Endothelial cell (in vitro differentiated cells): Measurements from ENCODE around the gene LRIT3. TPM values are rescaled to one million over a fixed set of nuclear protein-coding genes. Genes with fewer than 3 reads are reported as not detected.

ENCODE experiments used
- DNase-seq: peaks from one replicate; pipeline ENCODE4 v3.0.0; 2021; ENCODE audit warnings: low spot score
- H3K27ac Mint-ChIP-seq: one replicate; pipeline ENCODE4 v1.8.0; 2021; ENCODE audit warnings: mixed read lengths, inconsistent platforms; ENCODE audit not compliant: unreplicated experiment
- H3K27me3 Mint-ChIP-seq: one replicate; pipeline ENCODE4 v1.8.0; 2021; ENCODE audit warnings: mild to moderate bottlenecking, moderate library complexity, mixed read lengths, inconsistent platforms; ENCODE audit not compliant: unreplicated experiment
- H3K36me3 Mint-ChIP-seq: one replicate; pipeline ENCODE4 v1.8.0; 2021; ENCODE audit warnings: mild to moderate bottlenecking, low read depth, mixed read lengths, inconsistent platforms; ENCODE audit not compliant: unreplicated experiment
- H3K4me1 Mint-ChIP-seq: one replicate; pipeline ENCODE4 v1.8.0; 2021; ENCODE audit warnings: mild to moderate bottlenecking, mixed read lengths, inconsistent platforms; ENCODE audit not compliant: unreplicated experiment
- H3K4me3 Mint-ChIP-seq: one replicate; pipeline ENCODE4 v1.8.0; 2021; ENCODE audit warnings: mild to moderate bottlenecking, mixed read lengths, inconsistent platforms; ENCODE audit not compliant: unreplicated experiment
- H3K9me3 Mint-ChIP-seq: one replicate; pipeline ENCODE4 v1.8.0; 2021; ENCODE audit warnings: mixed read lengths, inconsistent platforms; ENCODE audit not compliant: unreplicated experiment
- total RNA-seq: library from RNA; stranded (reverse); fragmentation: NEBNext Ultra II Directional; extraction: Animal tissue kit (Norgen Biotek cat#: 25700); gene quantifications from one replicate; pipeline ENCODE4 v1.2.1, GENCODE V29; 2021; ENCODE audit not compliant: unreplicated experiment
- TF ChIP-seq, protein P1 (sequence below): fragments of 200-600 bp; sonication (generic); IDR thresholded peaks from one replicate; pipeline ENCODE4 v1.5.0; 2021; ENCODE audit warnings: antibody characterized with exemption; ENCODE audit not compliant: unreplicated experiment

The LRIT3 gene
- total RNA-seq, 1 donor from 2014 or later = 0.95 TPM

- no peak overlapping the region for H3K4me3 Mint-ChIP-seq
- H3K4me1 Mint-ChIP-seq = peaks cover 9% of the 10 kb centered on the region
- peaks cover 3% of the 10 kb centered on the region for H3K27me3 Mint-ChIP-seq
- DNase-seq = no peak
- peaks cover 5% of the 10 kb centered on the region for H3K36me3 Mint-ChIP-seq
- no peaks in the 10 kb centered on the region for H3K9me3 Mint-ChIP-seq
- no peak overlapping the region for H3K27ac Mint-ChIP-seq
- TF ChIP-seq, protein P1, sequence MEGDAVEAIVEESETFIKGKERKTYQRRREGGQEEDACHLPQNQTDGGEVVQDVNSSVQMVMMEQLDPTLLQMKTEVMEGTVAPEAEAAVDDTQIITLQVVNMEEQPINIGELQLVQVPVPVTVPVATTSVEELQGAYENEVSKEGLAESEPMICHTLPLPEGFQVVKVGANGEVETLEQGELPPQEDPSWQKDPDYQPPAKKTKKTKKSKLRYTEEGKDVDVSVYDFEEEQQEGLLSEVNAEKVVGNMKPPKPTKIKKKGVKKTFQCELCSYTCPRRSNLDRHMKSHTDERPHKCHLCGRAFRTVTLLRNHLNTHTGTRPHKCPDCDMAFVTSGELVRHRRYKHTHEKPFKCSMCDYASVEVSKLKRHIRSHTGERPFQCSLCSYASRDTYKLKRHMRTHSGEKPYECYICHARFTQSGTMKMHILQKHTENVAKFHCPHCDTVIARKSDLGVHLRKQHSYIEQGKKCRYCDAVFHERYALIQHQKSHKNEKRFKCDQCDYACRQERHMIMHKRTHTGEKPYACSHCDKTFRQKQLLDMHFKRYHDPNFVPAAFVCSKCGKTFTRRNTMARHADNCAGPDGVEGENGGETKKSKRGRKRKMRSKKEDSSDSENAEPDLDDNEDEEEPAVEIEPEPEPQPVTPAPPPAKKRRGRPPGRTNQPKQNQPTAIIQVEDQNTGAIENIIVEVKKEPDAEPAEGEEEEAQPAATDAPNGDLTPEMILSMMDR = no peak
Observed at GRCh38 chr4:109878355-109878754, 30.4 kb downstream of the LRIT3 start.

- H3K27me3 Mint-ChIP-seq = peaks cover 3% of the 10 kb centered on the region
- H3K4me3 Mint-ChIP-seq = no peak overlapping the region
Observed at GRCh38 chr4:109879081-109879480, 31.2 kb downstream of the LRIT3 start.

GRCh38 chr4:109879636-109880314, 31.9 kb downstream of the LRIT3 start:
- Mint-ChIP-seq H3K27me3 (peaks cover 3% of the 10 kb centered on the region), H3K4me1 (peaks cover under 1% of the 10 kb centered on the region), H3K9me3 (no peaks in the 10 kb centered on the region), H3K27ac (no peak overlapping the region), H3K36me3 (peaks cover 5% of the 10 kb centered on the region), H3K4me3 (no peak overlapping the region)
- no peak for DNase-seq
- TF ChIP-seq, protein P1 = no peak

More at GRCh38 chr4:109879081-109879480, 31.2 kb downstream of the LRIT3 start:
- no peak overlapping the region for H3K27ac Mint-ChIP-seq
- DNase-seq = no peak
- H3K9me3 Mint-ChIP-seq = no peaks in the 10 kb centered on the region
- H3K4me1 Mint-ChIP-seq = peaks cover 7% of the 10 kb centered on the region
- peaks cover 5% of the 10 kb centered on the region for H3K36me3 Mint-ChIP-seq
- TF ChIP-seq, protein P1 = no peak

GRCh38 chr4:109886303-109886702, 38.4 kb downstream of the LRIT3 start:
- no peaks in the 10 kb centered on the region for H3K9me3 Mint-ChIP-seq
- DNase-seq = no peak
- no peak overlapping the region for H3K4me3 Mint-ChIP-seq
- no peak overlapping the region for H3K27ac Mint-ChIP-seq
- TF ChIP-seq, protein P1 = no peak
- peaks cover 4% of the 10 kb centered on the region for H3K4me1 Mint-ChIP-seq
- H3K27me3 Mint-ChIP-seq = no peaks in the 10 kb centered on the region
- H3K36me3 Mint-ChIP-seq = no peaks in the 10 kb centered on the region

DNA sequence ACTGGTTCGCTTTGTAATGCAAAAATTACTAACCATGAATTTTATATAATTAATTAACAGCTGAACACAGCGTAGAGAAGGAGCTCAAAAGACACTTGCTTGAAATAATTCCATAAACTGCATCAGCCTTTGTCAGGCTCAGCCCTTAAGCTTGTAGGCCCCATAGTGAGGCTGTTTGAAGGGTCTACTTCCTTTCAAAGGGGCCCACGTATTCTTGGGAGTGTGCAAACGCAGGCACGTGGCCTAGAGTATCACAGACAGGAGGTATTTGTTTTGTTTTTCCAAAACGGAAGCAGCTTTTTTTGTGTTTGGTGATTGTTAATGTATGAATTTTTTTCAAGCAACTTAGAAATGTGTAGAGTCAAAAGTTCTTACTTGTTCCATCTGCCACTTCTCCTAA, 39.2 kb downstream of the LRIT3 start:
- Mint-ChIP-seq H3K27ac (no peak overlapping the region), H3K4me3 (no peak overlapping the region), H3K36me3 (no peaks in the 10 kb centered on the region), H3K27me3 (no peaks in the 10 kb centered on the region), H3K9me3 (no peaks in the 10 kb centered on the region), H3K4me1 (peaks cover 4% of the 10 kb centered on the region)
- no peak for DNase-seq
- TF ChIP-seq, protein P1 = no peak
